Sciatic nerve (tissue), 2 donors: ENCODE results near the gene GLB1L3. TPM values are rescaled to one million over a fixed set of nuclear protein-coding genes. Genes with fewer than 3 reads are reported as not detected.

Experiments used
- ATAC-seq: fragments of 200-7000 bp; cut with Tn5 transposase; one replicate; pipeline ENCODE4 v1.9.1; 2020; ENCODE audit warnings: mild to moderate bottlenecking, moderate library complexity
- DNase-seq: peaks from one replicate; pipeline ENCODE4 v3.0.0-alpha.2; 2020; ENCODE audit warnings: low spot score
- intact Hi-C: fragments of 100-400 bp; cut with DNase I; formaldehyde crosslinking; loops from one replicate; pipeline ENCODE4 v1.14.2; 2022
- total RNA-seq: library from RNA; stranded (reverse); fragmentation: NEBNext Ultra II Directional; extraction: Animal tissue kit (Norgen Biotek cat#: 25700); gene quantifications from one replicate; pipeline ENCODE4 v1.2.1, GENCODE V29; 2021
- donor health status: DM: no; HTN: no; CAD: no.
- donor health status: DM: no; HTN: no; CAD: no.

GLB1L3 gene
- not detected for total RNA-seq

GRCh38 chr11:134275534-134276395, at the start of gene GLB1L3:
Gene GLB1L3 (plus strand): TSS chr11:134276379. CDS start chr11:134276741, 362 bp downstream.
- no peak for ATAC-seq
- intact Hi-C loops, result no loop called here
- DNase-seq, result peak; percentile 51

GRCh38 chr11:134226806-134227325, 49.3 kb upstream of the GLB1L3 start:
- DNase-seq (no peak), ATAC-seq (no peak)
- intact Hi-C loops, result no loop called here

- intact Hi-C loops, result no loop called here
These were observed 47.6 kb upstream of the GLB1L3 start for GRCh38 chr11:134228625-134229024.

GRCh38 chr11:134229126-134229790, 46.9 kb upstream of the GLB1L3 start:
- intact Hi-C loops, result no loop called here
- ATAC-seq, result no peak

More at GRCh38 chr11:134228625-134229024, 47.6 kb upstream of the GLB1L3 start:
- DNase-seq (no peak), ATAC-seq (no peak)

GRCh38 chr11:134230339-134230738, 45.8 kb upstream of the GLB1L3 start:
- DNase-seq (no peak), ATAC-seq (no peak)
- intact Hi-C loops, result no loop called here

More at GRCh38 chr11:134229126-134229790, 46.9 kb upstream of the GLB1L3 start:
- DNase-seq, result no peak

- DNase-seq (no peak), ATAC-seq (no peak)
- intact Hi-C loops, result no loop called here
These were observed 44.1 kb upstream of the GLB1L3 start for GRCh38 chr11:134231958-134232659.

GRCh38 chr11:134233729-134234179, 42.4 kb upstream of the GLB1L3 start:
- intact Hi-C loops, result no loop called here
- no peak for ATAC-seq

GRCh38 chr11:134235399-134235798, 40.8 kb upstream of the GLB1L3 start:
- ATAC-seq, result no peak
- DNase-seq, result no peak
- intact Hi-C loops, result no loop called here

More at GRCh38 chr11:134233729-134234179, 42.4 kb upstream of the GLB1L3 start:
- DNase-seq, result no peak

GRCh38 chr11:134236834-134237556, 39.2 kb upstream of the GLB1L3 start:
- ATAC-seq, result no peak
- DNase-seq, result no peak
- intact Hi-C loops, result no loop called here

GRCh38 chr11:134237557-134237922, 38.6 kb upstream of the GLB1L3 start:
- no peak for DNase-seq
- no peak for ATAC-seq
- intact Hi-C loops, result no loop called here

- intact Hi-C loops, result no loop called here
- DNase-seq, result no peak
- no peak for ATAC-seq
These were observed 37.2 kb upstream of the GLB1L3 start for GRCh38 chr11:134238956-134239355.

GRCh38 chr11:134240592-134240991, 35.6 kb upstream of the GLB1L3 start:
- no peak for ATAC-seq
- no peak for DNase-seq
- intact Hi-C loops, result no loop called here

- ATAC-seq (no peak), DNase-seq (no peak)
- intact Hi-C loops, result no loop called here
These were observed 33.8 kb upstream of the GLB1L3 start for GRCh38 chr11:134242376-134242775.

- ATAC-seq, result no peak
- intact Hi-C loops, result no loop called here
- no peak for DNase-seq
These were observed 32.3 kb upstream of the GLB1L3 start for GRCh38 chr11:134243913-134244312.

- intact Hi-C loops, result no loop called here
- ATAC-seq (no peak), DNase-seq (no peak)
These were observed 31.6 kb upstream of the GLB1L3 start for GRCh38 chr11:134244593-134244992.

GRCh38 chr11:134245434-134245833, 30.7 kb upstream of the GLB1L3 start:
- ATAC-seq, result no peak
- intact Hi-C loops, result no loop called here
- DNase-seq, result no peak

- ATAC-seq (no peak), DNase-seq (no peak)
- intact Hi-C loops, result no loop called here
These were observed 30.1 kb upstream of the GLB1L3 start for GRCh38 chr11:134246100-134246499.

GRCh38 chr11:134246678-134247077, 29.5 kb upstream of the GLB1L3 start:
- intact Hi-C loops, result no loop called here
- ATAC-seq (no peak), DNase-seq (no peak)
